ENCODE results near the gene SERINC4.
"Not testable (repeated sequence)": the region's sequence is repeated elsewhere in the genome, so short reads cannot be mapped to it uniquely, and the experiment has no call there.

The SERINC4 gene

DNA sequence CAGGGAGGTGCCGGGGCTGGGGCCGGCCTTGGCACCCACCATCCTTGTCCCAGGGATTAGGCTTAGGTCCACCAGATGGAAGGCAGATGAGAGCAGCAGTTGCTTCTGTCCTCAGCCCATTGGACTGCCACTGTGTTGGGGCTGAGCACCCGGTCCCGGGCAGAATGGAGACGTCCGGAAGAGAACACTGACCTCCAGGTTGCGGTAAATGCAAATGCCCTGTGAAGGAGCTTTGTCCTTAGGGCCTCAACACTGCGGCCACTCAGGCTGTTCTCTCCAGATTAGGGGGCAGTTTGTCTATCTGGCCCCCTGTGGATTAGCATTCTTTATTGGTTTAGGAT lies at the start of gene SERINC4:
Gene SERINC4, minus strand, starts transcription at position 276 of the 341 bp plus-strand sequence. Its CDS starts 234 bp downstream, at position 42.
- TF ChIP-seq, protein P1, sequence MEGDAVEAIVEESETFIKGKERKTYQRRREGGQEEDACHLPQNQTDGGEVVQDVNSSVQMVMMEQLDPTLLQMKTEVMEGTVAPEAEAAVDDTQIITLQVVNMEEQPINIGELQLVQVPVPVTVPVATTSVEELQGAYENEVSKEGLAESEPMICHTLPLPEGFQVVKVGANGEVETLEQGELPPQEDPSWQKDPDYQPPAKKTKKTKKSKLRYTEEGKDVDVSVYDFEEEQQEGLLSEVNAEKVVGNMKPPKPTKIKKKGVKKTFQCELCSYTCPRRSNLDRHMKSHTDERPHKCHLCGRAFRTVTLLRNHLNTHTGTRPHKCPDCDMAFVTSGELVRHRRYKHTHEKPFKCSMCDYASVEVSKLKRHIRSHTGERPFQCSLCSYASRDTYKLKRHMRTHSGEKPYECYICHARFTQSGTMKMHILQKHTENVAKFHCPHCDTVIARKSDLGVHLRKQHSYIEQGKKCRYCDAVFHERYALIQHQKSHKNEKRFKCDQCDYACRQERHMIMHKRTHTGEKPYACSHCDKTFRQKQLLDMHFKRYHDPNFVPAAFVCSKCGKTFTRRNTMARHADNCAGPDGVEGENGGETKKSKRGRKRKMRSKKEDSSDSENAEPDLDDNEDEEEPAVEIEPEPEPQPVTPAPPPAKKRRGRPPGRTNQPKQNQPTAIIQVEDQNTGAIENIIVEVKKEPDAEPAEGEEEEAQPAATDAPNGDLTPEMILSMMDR (IDR thresholded peaks at IDR 0.05; ENCODE audit: control insufficient read depth, insufficient read depth, low read depth, low read length, missing control alignments), result no peak
- H3K4me3 ChIP-seq (ENCODE audit: control insufficient read depth, low read depth, low read length), result peak within 1 kb of the TSS; percentile 95
- no peak for DNase-seq (ENCODE audit: low read depth)

- TF ChIP-seq, protein P1 (IDR thresholded peaks at IDR 0.05; ENCODE audit: control insufficient read depth, insufficient read depth, low read depth, low read length, missing control alignments), result no peak
- H3K4me3 ChIP-seq (ENCODE audit: control insufficient read depth, low read depth, low read length), result no peak overlapping the region
- DNase-seq (ENCODE audit: low read depth), result no peak
Measured at GRCh38 chr15:43845421-43845820, 45.4 kb upstream of the SERINC4 start.

- H3K4me3 ChIP-seq (ENCODE audit: control insufficient read depth, low read depth, low read length); DNase-seq (ENCODE audit: low read depth): not testable (repeated sequence)
Measured at GRCh38 chr15:43832485-43832884, 32.5 kb upstream of the SERINC4 start.

DNA sequence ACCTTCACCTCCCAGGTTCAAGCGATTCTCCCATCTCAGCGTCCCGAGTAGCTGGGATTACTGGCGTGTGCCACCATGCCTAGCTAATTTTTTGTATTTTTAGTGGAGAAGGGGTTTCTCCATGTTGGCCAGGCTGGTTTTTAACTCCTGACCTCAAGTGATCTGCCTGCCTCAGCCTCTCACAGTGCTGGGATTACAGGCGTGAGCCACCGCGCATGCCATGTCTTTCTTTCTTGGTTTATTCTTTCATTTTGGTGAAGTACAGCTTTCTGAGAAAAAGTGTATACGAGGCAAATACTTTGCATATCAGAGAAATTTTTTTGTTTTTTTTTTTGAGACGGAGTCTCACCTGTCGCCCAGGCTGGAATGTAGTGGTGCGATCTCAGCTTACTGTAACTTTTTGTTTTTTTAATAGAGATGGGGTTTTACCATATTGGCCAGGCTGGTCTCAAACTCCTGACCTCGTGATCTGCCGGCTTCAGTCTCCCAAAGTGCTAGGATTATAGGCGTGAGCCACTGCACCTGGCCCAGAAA lies 31.6 kb upstream of the SERINC4 start:
- DNase-seq (ENCODE audit: low read depth); H3K4me3 ChIP-seq (ENCODE audit: control insufficient read depth, low read depth, low read length): not testable (repeated sequence)

- H3K4me3 ChIP-seq (ENCODE audit: control insufficient read depth, low read depth, low read length); DNase-seq (ENCODE audit: low read depth): not testable (repeated sequence)
Measured at GRCh38 chr15:43830691-43831275, 30.8 kb upstream of the SERINC4 start.

DNA sequence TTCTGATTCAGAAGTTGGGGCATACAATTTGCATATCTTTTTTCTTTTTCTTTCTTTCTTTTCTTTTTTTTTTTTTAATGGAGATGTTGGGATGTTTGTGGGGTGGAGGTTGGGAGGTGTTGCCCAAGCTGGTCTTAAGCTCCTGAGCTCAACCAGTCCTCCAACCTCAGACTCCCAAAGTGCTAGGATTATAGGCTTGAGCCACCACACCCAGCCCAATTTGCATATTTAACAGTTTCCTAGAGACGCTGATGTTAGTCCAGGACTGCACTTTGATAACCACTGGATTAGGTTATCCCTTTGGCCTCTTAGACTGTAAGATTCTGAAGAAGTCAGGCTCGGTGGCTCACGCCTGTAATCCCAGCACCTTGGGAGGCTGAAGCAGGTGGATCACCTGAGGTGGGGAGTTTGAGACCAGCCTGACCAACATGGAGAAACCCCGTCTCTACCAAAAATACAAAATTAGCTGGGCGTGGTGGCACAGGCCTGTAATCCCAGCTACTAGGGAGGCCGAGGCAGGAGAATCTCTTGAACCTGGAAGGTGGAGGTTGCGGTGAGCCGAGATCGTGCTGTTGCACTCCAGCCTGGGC lies 30.0 kb upstream of the SERINC4 start:
- DNase-seq (ENCODE audit: low read depth); H3K4me3 ChIP-seq (ENCODE audit: control insufficient read depth, low read depth, low read length): not testable (repeated sequence)

GRCh38 chr15:43828061-43828657 lies 28.1 kb upstream of the SERINC4 start:
- H3K4me3 ChIP-seq (ENCODE audit: control insufficient read depth, low read depth, low read length), result no peak overlapping the region; the same call in 1 of the 2 replicates
- TF ChIP-seq, protein P1 (IDR thresholded peaks at IDR 0.05; ENCODE audit: control insufficient read depth, insufficient read depth, low read depth, low read length, missing control alignments), result no peak
- no peak for DNase-seq (ENCODE audit: low read depth)

DNA sequence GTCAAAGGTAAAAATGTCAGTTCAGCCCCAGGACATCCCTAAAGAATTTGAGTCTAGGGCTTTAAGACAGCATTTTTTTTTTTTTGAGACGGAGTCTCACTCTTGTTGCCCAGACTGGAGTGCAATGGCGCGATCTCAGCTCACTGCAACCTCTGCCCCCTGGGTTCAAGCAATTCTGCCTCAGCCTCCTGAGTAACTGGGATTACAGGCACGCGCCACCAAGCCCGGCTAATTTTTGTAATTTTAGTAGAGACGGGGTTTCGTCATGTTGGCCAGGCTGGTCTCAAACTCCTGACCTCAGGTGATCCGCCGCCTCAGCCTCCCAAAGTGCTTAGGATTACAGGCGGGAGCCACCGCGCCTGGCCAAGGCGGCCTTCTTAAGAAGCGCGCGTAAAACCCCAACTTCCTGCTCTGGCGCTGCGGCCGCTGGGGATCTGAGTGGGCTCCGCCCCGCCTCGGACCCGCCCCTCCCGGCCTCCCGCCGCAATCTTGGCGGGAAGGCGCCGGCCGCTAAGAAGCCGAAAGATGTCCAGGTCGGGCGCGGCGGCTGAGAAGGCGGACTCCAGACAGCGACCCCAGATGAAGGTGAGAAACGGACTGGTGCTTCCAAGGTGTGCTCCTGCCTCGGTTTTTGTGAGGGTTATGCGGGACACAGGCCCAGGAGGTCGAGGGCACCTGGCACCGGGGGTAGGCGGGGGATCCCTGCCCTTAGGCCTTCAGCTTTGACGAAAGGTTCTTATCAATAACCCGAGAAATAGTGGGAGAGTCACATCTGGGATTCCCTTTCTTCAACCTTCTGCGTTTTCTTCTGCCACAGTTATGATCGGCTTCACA lies 26.7 kb upstream of the SERINC4 start, which contains the start of gene WDR76:
Gene WDR76, plus strand, starts transcription at position 495 of the 834 bp plus-strand sequence. Its CDS starts 31 bp downstream, at position 526.
- TF ChIP-seq, protein P1 (IDR thresholded peaks at IDR 0.05; ENCODE audit: control insufficient read depth, insufficient read depth, low read depth, low read length, missing control alignments), result no peak
- DNase-seq (ENCODE audit: low read depth), result no peak
- peak within 1 kb of the TSS; percentile 63 for H3K4me3 ChIP-seq (ENCODE audit: control insufficient read depth, low read depth, low read length)
